Measurements from ENCODE around the gene LRRC32. TPM values are rescaled to one million over a fixed set of nuclear protein-coding genes. Genes with fewer than 3 reads are reported as not detected.

The LRRC32 gene
- total RNA-seq, 4 donors from 2014 or later = 45.0 to 117 (median 73.4) TPM

GRCh38 chr11:76671237-76671592 lies 668 bp upstream of the LRRC32 start:
- Histone ChIP-seq H3K36me3 (no peaks in the 10 kb centered on the region), H3K27me3 (peaks cover 0 to 11% of the 10 kb centered on the region in 2 donors), H3K27ac (peak overlapping the region; percentile 21 to 84 (median 66)), H3K9me3 (no peaks in the 10 kb centered on the region), H3K4me3 (peak overlapping the region; percentile 51 to 62 (median 54)), H3K4me1 (peaks cover 0 to 72% (median 27%) of the 10 kb centered on the region in 4 donors)
- no peak for DNase-seq (ENCODE audit: low spot score in 2 of 2)
- TF ChIP-seq EP300 (IDR thresholded peaks at IDR 0.05) (no peak), POLR2A (IDR thresholded peaks at IDR 0.05) (no peak), CTCF (IDR thresholded peaks at IDR 0.05) (no peak)
- WGBS, 2 donors = 17 to 27% methylated on average over 8 of the region's 8 CpGs

GRCh38 chr11:76669901-76670484 lies 554 bp downstream of the LRRC32 start:
- 15 to 17% methylated on average over 20 to 21 of the region's 24 CpGs for WGBS, 2 donors
- no peaks in the 10 kb centered on the region for H3K36me3 ChIP-seq
- peaks cover 0 to 11% of the 10 kb centered on the region in 2 donors for H3K27me3 ChIP-seq
- peak overlapping the region; percentile 51 to 62 (median 54) for H3K4me3 ChIP-seq
- H3K27ac ChIP-seq = peak overlapping the region; percentile 21 to 84 (median 66)
- TF ChIP-seq EP300 (IDR thresholded peaks at IDR 0.05) = peak in 1 of 2 donors; percentile 43
- TF ChIP-seq POLR2A (IDR thresholded peaks at IDR 0.05) = no peak
- no peak for TF ChIP-seq CTCF (IDR thresholded peaks at IDR 0.05)
- no peaks in the 10 kb centered on the region for H3K9me3 ChIP-seq
- peak in 1 of 2 donors; percentile 13 for DNase-seq (ENCODE audit: low spot score in 2 of 2)
- H3K4me1 ChIP-seq = peaks cover 0 to 80% (median 30%) of the 10 kb centered on the region in 4 donors

GRCh38 chr11:76668362-76669155 lies 2.0 kb downstream of the LRRC32 start:
- Histone ChIP-seq H3K9me3 (no peaks in the 10 kb centered on the region), H3K4me1 (peaks cover 0 to 79% (median 28%) of the 10 kb centered on the region in 4 donors), H3K27ac (peak overlapping the region in 3 of 4 donors; percentile 8 to 84 (median 78)), H3K4me3 (peak overlapping the region; percentile 14 to 62 (median 51)), H3K36me3 (no peaks in the 10 kb centered on the region), H3K27me3 (peaks cover 0 to 11% of the 10 kb centered on the region in 2 donors)
- no peak for TF ChIP-seq EP300 (IDR thresholded peaks at IDR 0.05)
- no peak for TF ChIP-seq CTCF (IDR thresholded peaks at IDR 0.05)
- no peak for TF ChIP-seq POLR2A (IDR thresholded peaks at IDR 0.05)
- DNase-seq (ENCODE audit: low spot score in 2 of 2) = peak in 1 of 2 donors; percentile 6
- 60 to 65% methylated on average over 3 of the region's 3 CpGs for WGBS, 2 donors

GRCh38 chr11:76667856-76668255 lies 2.7 kb downstream of the LRRC32 start:
- Histone ChIP-seq H3K4me3 (peak overlapping the region; percentile 6 to 62 (median 12)), H3K36me3 (no peaks in the 10 kb centered on the region), H3K27me3 (peaks cover 0 to 11% of the 10 kb centered on the region in 2 donors), H3K27ac (peak overlapping the region in 3 of 4 donors; percentile 32 to 84 (median 78)), H3K4me1 (peaks cover 0 to 75% (median 27%) of the 10 kb centered on the region in 4 donors), H3K9me3 (no peaks in the 10 kb centered on the region)
- TF ChIP-seq CTCF (IDR thresholded peaks at IDR 0.05) (no peak), EP300 (IDR thresholded peaks at IDR 0.05) (no peak), POLR2A (IDR thresholded peaks at IDR 0.05) (no peak)
- 54 to 61% methylated on average over 7 of the region's 7 CpGs for WGBS, 2 donors
- DNase-seq (ENCODE audit: low spot score in 2 of 2) = peak in 1 of 2 donors; percentile 9
